ENCODE results near the gene SMC5.

- TF ChIP-seq SUZ12 (IDR thresholded peaks at IDR 0.05; ENCODE audit: extremely low read depth, insufficient read depth, insufficient read length), result no peak
- TF ChIP-seq ZNF274 (IDR thresholded peaks at IDR 0.05; ENCODE audit: low read depth, low read length), result no peak
- no peak for TF ChIP-seq YY1 (IDR thresholded peaks at IDR 0.05; ENCODE audit: insufficient read depth, insufficient read length)
Observed at GRCh38 chr9:70362952-70363351, 104.2 kb downstream of the SMC5 start.
